HG02943 (cell line): ENCODE results near the gene ATE1.
"Not testable (repeated sequence)": the region's sequence is repeated elsewhere in the genome, so short reads cannot be mapped to it uniquely, and the experiment has no call there.

ENCODE experiments used
- ATAC-seq: cut with Tn5 transposase; IDR thresholded peaks from one replicate; pipeline ENCODE4 v1.9.1; 2021; ENCODE audit warnings: mild to moderate bottlenecking, low read depth, moderate library complexity; ENCODE audit not compliant: unreplicated experiment

The ATE1 gene

DNA sequence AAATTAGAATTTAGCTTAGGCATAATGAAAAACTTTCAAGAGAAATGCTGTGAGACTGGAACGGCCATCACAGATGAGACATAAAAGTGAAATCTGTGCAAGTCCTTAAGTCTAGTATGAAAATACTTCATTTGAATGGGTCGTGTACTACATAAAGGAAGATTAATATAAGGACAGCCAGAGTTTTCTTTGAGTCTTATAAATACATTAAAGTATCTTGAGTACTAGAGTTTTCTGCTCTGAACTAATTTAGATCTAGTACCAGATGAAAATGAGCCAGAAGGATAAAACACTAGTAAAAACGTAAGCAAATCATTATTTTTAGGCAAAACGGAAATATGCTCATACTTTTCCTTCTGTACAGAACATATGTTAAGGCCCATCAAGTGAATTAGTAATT, 93.1 kb downstream of the ATE1 start:
- ATAC-seq = no peak

DNA sequence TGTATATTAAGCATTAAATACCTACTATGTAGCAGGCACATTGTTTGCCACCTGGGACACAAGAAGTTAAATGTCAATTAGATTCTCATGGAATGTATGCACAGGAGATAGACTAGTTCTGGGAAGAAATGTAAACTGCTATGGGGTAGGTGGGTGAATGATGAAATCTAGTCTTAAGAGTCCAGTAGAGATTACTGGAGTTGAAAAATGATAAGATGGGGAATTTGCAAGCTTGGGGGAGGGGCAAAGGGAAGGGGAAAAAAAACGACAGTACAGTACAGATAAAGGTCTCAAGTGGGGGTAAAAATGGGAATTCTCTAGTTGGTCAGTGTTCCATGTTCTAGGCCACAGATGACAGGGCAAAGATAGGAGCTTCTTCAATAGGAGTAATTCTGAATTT, 94.4 kb downstream of the ATE1 start:
- ATAC-seq = no peak

DNA sequence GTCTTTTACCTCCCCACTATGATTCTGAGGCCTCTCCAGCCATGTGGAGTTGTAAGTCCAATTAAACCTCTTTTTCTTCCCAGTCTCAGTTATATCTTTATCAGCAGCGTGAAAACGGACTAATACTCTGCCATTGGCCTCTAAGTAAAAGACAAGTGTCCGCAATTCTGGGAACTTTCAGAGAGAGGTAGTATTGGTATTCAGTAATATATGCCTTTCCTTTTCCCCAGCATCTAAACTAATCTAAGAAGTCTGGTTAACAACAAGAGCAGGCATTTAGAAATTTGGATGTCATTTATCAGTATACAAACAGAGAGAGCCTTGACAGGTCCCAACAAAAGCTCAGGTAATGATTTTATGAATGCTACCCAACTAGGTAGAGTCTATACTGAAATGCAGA, 95.2 kb downstream of the ATE1 start:
- ATAC-seq = no peak

DNA sequence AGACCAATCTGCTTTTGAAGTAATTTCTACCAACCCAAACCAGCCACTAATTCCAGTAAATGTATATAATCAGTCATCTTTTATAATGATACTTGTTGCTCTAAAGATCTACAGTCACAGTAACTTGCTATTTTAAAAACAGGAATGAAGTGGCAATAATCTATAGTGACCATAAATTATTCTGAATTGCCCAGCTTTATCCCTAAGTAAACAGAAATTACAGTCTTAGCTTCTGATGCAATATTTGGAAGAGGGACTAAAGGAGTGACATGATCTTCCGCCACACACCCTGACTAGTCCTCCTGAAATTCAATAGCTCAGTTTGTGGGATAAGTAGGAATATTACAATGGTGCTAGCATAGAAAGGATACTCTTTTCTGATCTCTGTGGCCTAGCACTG, 96.1 kb downstream of the ATE1 start:
- no peak for ATAC-seq

DNA sequence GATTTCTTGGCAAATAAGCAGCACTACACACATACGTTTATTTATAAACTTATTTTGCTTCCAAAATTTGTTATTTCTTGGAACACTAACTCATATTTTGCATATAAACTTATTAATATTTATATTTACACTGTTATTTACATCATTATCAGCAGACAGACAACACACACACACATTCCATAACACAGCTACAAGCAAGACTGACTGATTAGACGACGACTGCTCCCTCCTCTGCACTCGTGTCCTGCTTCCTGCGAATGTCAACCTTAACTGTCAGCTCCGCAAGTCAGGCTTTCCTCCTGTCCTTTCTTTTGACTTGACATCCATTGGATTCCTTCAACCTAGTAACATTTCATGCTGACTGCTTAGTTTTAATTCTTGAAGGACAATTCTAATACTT, 96.6 kb downstream of the ATE1 start:
- no peak for ATAC-seq

DNA sequence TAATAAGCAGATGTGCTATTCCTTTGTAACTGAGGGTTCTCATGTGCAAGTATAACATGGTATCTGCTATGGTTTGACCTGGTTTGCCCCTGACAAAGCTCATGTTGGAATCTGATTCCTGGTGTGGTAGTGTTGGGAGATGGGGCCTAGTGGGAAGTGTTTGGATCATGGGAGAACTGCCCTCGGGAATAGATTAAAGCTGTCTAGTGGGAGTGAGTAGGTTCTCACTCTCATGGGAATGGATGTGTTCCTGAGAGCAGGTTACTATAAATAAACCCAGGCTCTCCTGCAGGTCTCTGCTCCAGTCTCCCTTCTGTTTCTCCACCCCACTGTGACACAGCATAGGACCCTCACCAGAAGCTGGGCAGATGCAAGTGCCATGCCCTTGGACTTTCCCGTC, 97.7 kb downstream of the ATE1 start:
- ATAC-seq = no peak

DNA sequence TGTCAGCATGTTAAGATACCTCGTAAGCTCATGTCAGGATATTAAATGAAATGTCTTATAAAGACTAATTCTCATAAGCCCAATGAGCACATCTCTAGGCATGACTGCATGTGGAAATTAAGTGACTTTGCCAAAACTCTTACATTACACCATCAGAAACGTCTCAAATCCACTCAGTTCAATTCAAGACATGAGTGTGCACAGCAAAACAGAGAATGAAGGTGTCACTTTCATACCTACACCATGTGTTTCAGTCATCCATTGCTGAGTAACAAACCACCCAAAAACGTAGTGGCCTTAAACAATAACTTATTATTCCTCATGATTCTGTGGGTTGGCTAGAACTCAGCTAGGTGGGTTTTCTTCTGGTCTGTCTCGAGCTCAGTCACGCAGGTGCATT, 99.8 kb downstream of the ATE1 start:
- no peak for ATAC-seq

DNA sequence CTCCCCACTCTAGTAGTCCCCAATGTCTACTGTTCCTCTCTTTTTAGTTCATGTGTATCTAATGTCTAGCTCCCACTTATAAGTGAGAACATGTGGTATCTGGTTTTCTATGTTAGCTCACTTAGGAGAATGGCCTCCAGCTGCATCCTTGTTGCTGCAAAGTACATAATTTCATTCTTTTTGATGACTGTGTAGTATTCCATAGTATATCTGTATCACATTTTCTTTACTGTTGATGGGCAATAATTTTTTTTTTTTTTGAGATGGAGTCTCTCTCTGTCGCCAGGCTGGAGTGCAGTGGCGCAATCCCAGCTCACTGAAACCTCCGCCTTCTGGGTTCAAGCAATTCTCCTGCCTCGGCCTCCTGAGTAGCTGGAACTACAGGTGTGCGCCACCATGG, 101.1 kb downstream of the ATE1 start:
- ATAC-seq = not testable (repeated sequence)

DNA sequence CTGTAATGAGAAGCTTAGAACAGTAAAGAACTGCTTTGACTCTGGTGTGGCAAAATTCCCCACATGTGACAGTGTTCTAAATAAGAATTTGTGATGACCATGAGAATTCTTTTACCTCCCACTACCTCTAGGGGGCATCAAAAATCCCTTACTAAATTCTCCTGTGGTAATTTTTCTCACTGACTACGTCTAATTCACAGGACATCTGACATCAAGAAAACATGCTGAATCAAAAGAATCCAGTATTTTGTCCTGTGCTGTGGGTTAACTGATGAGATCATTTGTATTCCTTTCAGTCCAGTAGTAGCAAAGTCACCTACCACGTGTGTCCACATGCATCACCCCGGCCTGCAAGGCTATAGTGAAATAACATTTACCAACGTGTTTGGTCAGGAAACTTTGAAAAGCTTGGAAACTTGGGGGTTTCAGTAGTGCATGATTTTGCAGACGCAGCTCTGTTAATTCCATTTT, 103.8 kb downstream of the ATE1 start:
- ATAC-seq = no peak

DNA sequence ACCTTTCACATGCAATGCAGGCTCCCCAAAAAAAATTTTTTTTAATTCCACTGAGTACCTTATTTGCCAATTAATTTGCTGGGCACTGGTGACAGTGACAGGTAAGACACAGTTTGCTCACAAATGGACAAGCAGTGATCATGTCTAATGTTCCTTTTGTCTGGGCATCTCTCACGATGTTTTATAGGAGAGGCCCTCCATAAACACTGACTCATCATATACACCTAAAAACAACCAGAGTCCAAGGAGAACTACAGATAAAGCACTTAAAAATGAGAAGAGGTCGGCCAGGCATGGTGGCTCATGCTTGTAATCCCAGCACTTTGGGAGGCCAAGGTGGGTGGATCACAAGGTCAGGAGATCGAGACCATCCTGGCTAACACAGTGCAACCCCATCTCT, 105.1 kb downstream of the ATE1 start:
- no peak for ATAC-seq

DNA sequence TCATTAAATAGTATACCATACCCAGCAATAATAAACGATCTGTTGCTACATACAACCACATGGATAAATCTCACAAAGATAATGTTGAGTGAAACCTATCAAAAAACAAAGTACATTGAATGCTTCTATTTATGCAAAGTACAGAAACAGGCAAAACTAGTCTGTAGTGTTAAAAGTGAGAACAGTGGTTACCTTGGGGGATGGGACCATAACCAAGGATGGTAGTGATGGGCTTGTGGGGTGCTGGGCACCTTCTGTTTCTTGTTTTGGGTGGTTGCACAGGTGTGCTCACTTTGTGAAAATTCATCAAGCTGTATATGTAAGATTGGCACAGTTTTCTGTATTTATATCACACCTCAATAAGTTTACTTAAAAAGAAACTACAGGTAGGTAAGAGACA, 105.7 kb downstream of the ATE1 start:
- ATAC-seq = no peak

DNA sequence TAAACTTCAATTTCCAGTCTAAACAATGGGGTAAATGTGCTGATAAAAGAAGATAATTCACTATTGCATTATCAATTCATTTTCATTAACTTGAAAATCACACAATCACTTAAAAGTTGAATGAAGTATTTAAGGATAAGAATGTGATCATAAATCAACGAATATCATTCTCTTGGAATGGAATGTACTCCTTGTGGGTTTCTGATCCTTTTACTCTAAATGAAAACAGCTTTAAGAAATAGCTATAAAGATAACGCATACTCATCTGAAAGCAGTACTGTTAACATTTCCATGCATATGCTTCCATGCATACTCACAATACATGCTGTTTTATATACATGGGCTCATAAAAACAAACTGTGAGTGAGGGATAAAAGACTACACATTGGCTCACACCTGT, 108.8 kb downstream of the ATE1 start:
- no peak for ATAC-seq

DNA sequence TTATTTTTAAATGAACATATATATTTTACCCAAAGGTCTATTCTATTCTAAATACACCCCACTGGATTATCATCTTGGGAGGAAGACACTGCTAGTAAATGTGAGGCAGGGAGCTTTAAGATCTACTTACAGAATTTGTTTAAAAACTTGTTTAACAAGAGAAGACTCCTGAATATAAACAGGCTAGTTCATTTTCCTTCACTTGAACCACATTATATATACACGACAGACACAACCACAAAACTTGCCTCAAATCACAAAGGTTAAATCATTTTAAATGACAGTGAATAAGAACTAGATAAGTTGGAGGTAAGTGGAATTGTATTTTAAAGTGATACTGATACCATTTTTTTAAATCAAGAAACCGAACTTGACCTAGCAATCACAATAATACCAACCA, 109.2 kb downstream of the ATE1 start:
- ATAC-seq = no peak

DNA sequence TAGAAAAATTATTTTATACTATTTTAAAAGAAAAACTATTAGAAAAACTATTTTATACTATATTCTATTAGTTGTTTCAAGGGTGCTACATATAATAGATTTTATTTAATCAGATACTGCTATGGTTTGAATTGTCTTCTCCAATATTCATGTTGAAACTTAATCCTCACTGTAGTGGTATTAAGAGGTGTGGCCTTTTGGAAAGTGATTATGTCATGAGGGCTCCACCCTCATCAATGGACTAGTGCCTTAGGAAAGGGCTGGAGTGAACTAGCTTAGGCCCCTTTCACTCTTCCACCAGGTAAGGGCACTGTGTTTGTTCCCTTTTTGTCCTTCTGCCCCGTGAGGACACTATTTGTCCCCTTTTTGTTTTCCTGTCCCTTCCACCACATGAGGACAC, 111.6 kb downstream of the ATE1 start:
- no peak for ATAC-seq

DNA sequence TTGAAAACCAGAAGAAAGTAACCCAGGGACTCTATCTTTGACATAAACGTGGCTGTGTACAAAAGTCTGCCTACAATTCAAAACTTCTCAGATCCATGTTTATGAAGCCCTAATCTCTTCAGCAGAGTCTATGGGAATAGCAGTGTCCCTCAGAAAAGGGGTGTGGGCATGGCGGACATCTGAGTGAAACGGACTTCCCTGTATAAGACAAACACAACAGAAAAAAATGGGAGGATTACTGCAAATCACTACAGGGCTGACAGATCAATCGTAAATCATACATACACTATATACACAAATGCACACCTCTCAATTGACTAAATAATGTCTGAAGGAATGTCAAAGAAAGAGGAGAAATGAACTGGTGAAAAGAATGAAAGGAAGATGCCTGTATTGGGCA, 114.0 kb downstream of the ATE1 start:
- ATAC-seq = no peak

DNA sequence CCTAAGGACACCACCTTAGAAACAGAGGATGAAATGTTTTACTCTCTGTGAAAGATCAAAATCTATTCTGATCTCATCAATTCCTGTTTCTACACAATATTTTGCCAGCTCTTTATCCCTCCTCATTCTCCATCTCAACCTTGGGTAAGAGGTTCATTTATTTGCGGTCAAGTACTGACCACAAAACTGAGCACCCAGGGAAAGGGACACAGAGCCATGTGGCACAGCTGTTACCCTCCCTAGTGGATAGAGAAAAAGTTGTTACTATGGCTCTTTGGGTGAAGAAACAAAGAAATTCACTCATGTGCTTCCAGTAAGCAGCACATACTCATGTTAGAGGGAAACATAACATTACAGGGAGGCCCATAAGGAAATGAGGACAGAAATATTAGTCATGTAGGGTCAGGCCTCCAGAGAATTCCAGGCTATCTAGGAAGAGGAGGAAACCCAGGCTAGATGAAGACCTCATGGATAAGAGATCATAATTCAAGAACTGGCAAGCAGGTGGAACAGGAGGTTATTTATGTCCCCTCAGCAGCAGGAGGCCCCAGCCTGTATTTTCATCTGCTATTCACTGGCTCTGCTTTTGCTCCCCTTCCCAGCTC, 114.5 kb downstream of the ATE1 start:
- no peak for ATAC-seq

DNA sequence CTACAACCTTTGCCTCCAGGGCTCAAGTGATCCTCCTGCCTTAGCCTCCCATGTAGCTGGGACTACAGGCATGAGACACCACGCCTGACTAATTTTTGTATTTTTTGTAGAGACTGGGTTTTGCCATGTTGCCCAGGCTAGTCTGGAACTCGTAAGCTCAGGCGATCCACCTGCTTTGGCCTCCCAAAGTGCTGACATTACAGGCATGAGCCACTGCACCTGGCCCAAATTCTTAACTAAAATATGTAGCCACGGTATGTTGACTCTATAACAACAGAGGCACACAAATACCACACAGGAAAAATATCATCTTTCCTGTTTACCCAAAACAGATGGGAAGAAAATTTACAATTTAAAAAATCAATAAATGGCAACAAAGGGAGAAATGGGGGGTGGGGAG, 115.8 kb downstream of the ATE1 start:
- ATAC-seq = no peak

DNA sequence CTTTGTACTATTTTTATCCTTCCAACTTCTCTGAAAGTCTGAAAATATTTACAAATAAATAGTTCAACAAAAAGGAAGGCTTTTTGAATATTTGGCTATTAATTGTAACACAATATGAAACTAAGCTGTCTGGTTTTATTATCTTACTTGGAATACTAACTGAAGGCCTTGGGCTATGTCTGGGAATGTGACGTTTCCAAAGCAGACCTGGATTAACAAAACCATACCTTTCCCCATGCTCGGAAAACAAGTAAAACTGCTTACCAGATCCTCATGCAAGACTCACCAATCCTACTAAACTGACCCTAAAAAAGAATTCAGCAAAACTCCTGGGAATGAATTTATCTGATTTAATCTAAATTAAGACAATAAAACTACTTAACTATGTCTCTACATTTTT, 116.4 kb downstream of the ATE1 start:
- ATAC-seq = no peak

DNA sequence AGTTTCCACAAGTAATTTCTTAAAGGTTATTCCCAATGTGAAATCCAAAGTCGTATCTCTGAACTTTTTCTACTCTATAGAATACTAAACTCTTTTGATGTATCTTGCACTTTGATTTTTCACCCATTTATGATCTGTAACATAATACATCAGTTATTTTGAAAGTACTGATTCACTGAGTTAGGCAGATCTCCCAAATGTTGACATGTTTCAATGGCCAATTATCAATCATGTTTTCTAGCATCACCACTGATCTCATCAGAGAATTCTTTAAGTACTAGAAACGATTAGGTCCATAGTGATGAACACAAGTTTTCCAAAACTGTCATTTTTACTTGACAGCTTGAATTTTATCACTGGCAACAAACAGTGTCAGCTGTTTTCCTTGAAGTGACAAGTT, 119.0 kb downstream of the ATE1 start:
- no peak for ATAC-seq

DNA sequence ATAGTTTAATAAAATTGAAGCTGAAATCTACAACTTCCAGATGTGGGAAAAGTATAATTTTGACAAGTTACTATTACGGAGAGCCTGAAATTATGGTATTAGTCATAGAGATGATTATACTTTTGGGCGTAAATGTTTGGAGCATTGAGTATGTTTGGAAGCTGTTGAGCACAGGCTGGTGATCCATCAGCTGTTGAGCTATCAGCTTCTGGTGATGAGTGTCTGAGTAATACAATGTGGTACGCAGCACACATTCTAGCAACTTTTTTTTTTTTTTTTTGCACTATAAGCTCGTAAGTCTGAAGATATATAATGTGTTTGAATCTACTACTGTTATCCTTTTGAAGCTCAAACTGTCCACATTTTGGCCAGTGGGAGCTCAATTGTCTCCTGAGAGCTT, 123.4 kb downstream of the ATE1 start:
- ATAC-seq = no peak

DNA sequence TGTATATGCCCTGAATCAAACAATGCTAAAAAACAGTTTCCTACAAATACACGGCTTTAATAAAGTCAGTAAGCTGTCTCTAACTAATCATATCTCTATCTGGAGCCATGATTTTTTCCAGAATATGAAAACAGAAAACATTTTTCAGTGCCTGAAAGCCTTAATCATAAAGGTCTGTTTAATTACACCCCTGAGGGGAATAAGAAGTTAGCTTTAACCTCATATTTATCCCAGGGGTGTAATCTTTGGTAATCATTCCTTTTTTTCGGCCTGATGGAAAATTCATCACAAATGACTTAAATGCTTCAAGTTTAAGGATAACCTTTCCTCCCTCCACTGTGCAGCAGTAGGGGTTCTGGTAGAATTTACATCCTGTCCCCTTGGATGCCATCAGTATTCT, 124.2 kb downstream of the ATE1 start:
- no peak for ATAC-seq

DNA sequence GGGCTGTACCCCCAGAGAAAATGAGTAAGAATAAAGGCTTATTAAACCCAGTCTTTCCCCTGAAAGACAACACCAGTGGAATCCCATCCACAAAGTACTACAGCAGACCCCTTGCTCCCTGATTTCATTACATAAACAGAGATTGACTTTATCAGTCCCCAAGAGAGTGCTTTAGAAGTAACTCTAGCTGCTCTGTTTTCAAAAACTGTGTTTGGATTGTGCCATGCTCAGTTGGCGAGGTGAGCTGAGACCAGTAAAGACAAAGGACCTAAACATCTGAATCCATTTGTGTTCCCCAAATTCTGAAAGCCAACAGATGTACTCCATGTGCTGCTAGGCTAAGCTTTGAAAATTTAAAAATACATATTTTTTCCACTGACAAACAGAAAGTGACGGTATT, 127.0 kb downstream of the ATE1 start:
- no peak for ATAC-seq

DNA sequence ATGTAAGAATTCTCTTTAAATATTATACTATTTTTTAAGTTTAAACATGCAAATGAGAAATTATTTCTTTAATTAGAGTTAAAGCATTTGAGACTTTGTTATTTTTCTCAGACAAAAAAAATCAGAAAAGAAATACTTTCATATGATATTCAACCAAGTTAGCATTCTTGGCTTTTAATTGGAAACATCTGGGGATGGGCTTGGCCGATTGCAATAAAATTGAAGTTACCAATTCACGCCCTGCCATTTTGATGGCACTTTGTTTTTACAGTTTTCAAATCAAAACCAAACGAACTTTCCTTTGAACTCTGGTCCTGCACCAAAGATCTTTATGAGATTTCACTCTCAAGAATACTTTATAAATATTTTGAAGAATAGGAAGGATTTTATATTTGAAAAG, 127.7 kb downstream of the ATE1 start:
- no peak for ATAC-seq
